GM18517 (cell line): ENCODE measurements around the gene KIF4A.
"Not testable (repeated sequence)": the region's sequence is repeated elsewhere in the genome, so short reads cannot be mapped to it uniquely, and the experiment has no call there.

Experiments used
- ATAC-seq: cut with Tn5 transposase; IDR thresholded peaks from one replicate; pipeline ENCODE4 v1.9.1; 2021; ENCODE audit warnings: mild to moderate bottlenecking, moderate library complexity; ENCODE audit not compliant: unreplicated experiment

The KIF4A gene, protein sequence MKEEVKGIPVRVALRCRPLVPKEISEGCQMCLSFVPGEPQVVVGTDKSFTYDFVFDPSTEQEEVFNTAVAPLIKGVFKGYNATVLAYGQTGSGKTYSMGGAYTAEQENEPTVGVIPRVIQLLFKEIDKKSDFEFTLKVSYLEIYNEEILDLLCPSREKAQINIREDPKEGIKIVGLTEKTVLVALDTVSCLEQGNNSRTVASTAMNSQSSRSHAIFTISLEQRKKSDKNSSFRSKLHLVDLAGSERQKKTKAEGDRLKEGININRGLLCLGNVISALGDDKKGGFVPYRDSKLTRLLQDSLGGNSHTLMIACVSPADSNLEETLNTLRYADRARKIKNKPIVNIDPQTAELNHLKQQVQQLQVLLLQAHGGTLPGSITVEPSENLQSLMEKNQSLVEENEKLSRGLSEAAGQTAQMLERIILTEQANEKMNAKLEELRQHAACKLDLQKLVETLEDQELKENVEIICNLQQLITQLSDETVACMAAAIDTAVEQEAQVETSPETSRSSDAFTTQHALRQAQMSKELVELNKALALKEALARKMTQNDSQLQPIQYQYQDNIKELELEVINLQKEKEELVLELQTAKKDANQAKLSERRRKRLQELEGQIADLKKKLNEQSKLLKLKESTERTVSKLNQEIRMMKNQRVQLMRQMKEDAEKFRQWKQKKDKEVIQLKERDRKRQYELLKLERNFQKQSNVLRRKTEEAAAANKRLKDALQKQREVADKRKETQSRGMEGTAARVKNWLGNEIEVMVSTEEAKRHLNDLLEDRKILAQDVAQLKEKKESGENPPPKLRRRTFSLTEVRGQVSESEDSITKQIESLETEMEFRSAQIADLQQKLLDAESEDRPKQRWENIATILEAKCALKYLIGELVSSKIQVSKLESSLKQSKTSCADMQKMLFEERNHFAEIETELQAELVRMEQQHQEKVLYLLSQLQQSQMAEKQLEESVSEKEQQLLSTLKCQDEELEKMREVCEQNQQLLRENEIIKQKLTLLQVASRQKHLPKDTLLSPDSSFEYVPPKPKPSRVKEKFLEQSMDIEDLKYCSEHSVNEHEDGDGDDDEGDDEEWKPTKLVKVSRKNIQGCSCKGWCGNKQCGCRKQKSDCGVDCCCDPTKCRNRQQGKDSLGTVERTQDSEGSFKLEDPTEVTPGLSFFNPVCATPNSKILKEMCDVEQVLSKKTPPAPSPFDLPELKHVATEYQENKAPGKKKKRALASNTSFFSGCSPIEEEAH

DNA sequence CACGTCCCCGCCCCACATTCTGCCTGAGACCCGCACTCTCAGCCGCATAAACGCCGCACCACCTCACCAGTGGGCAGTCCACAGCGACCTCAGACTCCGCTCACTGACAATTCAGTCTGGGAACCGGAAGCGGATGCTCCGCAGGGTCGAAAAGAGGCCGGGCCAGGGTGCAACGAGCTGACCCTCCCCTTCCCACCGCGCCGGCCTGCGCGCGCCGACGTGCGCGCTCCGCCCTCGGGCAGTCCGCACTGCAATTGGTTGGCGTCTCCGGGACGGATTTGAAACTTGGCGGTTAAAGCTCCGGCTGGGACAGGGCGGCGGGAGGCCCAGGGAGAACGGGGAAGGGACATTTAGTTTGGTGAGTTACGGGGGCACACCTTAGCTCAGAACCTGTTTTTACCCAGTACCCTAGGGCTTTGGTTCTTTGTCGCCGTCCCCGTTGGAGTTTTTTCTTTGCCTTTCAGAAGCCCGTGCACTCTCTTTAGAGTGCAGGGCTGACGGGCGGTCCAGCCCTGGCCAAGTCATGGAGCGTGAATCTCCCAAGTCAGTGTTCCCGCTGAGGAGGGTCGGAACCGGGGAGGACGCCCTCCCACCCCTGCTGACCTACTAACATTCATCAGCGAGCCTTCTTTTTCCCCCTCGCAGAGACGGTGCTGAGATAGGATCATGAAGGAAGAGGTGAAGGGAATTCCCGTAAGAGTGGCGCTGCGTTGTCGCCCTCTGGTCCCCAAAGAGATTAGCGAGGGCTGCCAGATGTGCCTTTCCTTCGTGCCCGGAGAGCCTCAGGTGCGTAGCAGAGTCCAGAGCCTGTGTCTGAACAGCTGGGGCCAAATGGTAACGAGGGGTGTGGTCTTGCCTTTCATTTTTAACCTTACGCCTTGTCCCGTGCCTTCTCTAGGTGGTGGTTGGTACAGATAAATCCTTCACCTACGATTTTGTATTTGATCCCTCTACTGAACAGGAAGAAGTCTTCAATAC lies at the start of gene KIF4A, which contains the start of gene PDZD11:
Gene KIF4A, plus strand, starts transcription at position 312 of the 978 bp plus-strand sequence. Its CDS starts 355 bp downstream, at position 667.
Gene PDZD11, minus strand, starts transcription at position 135 of the 978 bp plus-strand sequence. CDS start 586 bp downstream, outside the sequence.
- peak; percentile 91 for ATAC-seq

DNA sequence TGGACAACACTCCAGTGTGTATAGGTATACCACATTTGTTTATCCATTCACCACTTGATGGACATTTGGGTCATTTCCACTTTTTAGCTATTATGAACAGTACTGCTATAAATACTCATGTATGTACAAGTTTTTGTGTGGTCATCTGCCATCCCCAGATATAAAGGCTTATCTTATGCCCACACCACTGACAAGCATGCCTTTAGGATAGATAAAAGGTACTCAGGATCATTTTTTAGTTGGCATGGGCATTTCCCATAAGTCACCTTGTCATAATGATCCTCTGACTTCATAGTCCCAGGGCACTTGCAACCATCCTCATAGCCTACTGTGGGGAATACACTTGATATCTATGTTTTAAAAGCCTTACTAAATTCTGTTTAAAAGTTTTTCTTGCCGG lies 49.2 kb upstream of the KIF4A start:
- no peak for ATAC-seq

DNA sequence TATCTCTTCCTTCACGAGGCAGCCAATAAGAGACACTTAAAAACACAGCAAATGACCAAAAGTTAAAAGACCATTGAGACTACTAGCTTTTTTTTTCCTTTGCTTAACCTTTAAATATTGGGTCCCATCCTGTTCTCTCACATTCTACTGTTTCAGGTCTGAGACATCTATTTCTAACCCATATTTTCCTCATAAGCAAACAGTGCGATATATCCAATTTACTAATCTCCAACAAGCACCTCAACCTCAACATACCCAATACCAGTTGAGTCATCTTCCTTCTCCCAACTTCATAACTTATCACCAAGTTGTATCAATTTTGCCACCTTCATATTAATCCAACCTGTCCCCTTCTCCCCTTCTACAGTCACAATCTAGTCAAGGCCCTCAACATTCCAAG lies 48.4 kb upstream of the KIF4A start:
- no peak for ATAC-seq

DNA sequence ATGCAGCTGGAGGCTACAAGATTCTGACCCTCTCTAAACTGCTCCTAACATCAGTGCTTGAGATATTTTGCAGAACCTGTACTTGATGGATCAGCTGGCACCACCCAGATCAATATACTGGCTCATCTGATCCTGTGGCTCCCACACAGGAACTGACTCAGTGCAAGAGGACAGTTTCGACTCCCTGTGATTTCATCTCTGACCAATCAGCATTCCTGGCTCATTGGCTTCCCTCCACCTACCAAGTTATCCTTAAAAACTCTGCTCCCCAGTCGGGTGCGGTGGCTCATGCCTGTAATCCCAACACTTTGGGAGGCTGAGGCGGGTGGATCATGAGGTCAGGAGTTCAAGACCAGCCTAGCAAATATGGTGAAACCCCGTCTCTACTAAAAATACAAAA lies 46.3 kb upstream of the KIF4A start:
- not testable (repeated sequence) for ATAC-seq

DNA sequence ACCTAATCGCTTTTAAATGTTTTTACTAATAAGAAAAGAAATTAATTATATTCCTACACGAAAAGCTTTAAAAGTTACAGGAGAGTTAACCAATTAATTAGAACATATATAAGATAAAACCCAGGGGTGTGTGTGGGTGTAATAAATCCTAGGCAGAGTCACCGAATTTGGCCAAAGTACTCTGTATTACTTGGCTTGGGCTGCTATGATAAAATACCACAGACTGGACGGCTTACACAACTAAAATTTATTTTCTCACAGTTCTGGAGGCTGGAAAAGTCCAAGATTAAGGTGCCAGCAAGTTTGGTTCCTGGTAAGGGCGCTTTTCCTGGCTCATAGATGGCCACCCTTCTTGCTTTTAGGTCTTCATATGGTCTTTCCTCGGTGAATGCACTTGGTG lies 45.0 kb upstream of the KIF4A start:
- no peak for ATAC-seq

DNA sequence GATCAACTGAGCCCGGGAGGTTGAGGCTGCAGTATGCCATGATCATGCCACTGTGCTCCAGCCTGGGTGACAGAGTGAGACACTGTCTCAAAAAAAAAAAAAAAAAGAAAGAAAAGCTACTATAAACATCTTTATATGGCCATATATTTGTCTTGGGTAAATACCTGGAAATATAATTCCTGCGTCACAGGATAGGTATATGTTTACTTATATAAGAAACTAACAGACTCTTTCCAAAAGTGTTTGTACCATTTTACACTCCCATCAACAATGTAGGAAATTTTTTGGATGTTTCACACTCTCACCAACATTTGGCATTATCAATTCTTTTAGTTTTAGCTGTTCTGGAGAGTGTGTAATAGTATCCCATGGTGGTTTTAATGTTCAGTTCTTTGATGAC lies 42.7 kb upstream of the KIF4A start:
- ATAC-seq = no peak

DNA sequence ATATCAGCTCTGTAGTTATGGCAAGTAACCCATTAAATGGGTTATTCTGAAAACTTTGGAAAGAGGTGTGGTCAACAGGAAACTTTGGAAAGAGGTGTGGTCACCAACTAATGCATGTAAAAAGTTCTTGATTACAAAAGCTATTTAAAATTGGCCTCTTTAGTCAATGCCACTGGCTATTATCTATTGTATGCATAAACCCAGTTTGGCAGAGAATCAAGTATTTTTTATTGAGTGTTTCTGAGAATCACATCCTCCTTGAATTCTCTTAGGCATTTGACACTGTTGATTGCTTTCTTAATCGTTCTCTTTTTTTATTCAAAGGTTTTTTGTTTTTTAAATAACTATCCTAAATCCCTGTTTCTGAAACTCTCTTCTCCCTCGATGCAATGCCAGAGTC lies 37.4 kb upstream of the KIF4A start:
- no peak for ATAC-seq

DNA sequence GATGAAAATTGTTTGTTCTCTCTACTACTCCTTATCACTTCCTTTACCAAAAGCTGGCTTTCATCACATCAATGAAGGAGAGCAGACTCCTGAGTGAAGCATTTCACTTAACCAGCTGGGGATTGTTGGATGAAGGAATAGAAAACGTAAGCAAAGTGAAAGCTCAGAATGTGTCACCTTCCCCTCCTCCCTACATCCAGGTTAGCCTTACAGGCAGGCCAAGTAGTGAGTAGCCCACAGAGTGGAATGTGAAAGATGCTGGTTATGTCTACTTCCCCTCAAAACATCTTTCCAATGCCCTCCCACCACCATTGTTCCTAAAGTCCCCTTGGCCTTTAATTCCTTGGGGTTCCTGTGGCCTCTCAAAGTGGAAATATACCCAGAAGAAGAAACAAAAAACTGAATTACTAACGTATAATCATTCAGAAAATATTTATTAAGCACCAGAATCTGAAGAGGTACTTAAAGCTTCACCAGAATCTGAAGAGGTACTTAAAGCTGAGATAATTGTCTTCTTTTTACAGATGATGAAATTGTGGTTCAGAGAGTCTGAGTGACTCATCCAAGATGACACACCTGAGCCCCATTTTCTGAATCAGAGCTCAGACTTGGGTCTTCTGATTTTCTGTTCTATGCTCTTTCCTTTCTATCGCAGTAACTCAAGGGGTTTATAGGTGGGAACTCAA lies 36.4 kb upstream of the KIF4A start:
- ATAC-seq = no peak

DNA sequence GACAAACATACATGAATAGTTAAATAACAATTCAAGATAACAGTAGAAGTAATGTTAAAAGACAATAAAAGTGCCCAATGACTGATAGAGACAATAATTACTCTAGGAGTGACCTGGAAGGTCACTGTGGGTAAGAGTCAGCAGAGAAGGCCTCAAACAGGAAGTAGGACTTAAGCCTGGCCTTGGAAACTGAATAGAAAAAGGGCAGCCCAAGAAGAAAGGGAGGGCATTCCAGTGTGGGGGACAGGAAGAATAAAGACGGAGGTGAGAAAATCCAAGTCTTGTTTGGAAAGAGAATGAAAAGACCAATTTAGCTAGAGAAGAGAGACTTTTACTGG lies 35.9 kb upstream of the KIF4A start:
- no peak for ATAC-seq

DNA sequence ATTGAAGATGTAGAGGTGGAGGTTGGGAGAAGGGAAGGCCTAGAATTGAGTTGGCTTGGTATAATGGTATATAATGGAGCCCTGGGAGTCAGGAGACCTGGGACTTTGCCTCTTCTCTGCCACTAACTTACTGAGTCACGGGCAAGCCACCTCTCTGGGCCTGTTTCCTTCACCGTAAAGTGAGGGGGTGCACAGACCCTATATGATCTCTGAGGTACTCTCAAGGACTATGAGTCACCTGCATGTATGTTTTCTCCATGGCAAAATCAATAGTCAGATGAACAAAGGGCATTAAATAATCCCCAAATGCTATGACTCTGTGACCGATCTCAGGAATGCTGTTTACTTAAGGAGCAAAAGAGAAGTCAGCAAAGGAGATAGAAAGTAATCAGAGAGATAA lies 35.0 kb upstream of the KIF4A start:
- no peak for ATAC-seq

DNA sequence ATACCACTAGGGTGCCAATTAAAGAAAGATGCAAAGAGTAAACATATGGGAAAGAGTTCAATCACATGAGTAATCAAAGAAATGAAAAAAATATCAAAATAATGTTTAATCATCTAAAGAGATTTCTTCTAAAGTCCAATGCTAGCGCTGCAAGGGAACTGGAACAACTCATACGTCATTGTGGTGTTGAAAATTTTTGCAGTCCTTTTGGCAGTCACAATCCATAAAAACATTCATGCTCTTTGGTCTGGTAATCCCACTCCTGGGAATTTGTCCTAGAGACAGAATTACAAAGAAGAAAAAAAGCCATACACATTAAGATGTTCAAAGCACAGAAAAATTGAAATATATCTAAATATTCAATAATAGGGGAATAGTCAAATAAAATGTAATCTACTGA lies 34.5 kb upstream of the KIF4A start:
- ATAC-seq = no peak

DNA sequence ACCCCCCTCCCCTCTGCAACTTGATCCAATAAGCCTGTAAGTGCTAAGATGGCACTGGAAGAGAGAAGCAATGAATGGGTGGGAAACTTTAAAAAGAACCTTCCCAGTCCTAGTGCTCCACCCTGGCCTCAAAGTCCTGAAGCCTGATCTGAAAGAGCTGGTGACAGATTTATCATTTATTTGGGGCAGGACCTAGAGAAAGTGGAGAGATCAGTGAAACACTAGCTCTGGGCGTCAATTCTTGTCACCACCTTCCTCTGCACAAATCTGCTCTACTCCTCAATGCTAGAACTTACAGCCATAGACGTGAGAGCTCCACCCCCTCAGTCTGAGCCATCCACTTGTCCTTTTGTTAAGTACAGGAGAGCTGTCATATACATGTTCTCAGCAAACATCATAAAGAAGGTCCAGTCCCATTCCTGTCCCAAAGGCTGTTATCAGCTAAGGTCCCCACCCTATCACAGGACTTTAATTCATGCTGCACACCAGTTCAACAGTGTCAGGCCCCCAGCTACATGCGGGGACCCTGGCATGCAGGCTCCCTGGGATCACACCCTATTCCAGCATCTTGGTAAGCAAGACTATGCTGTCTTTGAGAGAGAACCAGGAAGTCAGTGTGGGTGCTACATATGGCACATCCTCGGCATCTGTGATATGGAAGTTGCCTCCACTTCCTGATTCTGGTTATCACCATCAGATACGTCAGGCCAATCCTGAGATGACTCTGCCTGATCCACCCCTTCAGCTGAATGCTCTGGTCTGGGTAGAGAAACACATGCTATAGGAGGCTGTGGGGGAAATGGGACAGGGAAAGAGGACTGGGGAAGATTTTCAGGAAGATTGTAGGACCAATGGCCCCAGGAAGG lies 32.2 kb upstream of the KIF4A start:
- ATAC-seq = no peak

DNA sequence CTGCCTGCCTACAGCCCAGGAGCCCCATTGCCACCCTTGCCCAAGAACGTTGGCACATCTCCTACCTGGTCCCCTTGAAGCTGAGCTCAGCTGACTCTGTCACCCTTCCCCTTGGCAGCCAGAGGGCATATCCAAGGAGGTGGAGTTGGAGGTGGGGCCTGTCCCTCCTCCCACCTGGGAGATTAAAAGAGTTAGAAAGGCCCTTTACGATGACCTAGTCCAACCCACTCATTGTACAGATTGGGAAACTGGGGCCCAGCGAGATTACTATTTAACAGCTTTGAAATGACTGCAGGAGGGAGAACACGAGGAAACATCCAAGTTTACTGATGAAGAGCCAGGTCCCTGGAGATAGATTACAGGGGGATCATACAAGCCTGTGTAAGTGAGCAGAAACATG lies 29.8 kb upstream of the KIF4A start, which contains the start of gene P2RY4:
Gene P2RY4, minus strand, starts transcription at position 101 of the 400 bp plus-strand sequence. CDS start 580 bp downstream, outside the sequence.
- ATAC-seq = no peak

DNA sequence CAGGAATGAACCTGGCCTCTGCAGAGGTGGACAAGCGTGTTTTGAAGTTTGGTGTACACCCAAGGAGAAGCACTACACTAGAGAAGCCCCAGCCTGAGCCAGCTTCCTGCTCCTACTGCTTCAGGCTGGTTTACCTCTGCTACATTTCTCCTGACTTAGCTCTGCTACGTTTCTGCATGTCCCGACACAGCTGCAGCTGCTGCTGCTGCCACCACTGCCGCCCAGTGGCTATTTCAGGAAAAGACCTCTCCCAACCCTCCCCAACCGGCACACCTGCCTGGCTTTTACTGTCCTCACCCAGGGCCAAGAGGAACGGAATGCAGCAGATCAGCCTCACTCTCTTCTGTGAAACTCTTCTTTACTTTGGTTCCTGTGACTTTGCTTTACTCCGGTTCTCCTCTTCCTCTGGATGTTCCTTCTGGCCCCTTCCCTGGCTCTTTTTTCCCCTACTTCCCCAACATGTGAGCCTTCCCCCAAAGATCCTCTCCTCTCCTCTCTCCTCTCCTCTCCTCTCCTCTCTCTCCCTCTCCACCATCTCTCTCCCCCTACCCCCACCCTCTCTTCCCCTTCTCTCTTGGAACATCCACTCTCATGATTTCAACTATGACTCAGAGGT lies 26.8 kb upstream of the KIF4A start:
- ATAC-seq = no peak

DNA sequence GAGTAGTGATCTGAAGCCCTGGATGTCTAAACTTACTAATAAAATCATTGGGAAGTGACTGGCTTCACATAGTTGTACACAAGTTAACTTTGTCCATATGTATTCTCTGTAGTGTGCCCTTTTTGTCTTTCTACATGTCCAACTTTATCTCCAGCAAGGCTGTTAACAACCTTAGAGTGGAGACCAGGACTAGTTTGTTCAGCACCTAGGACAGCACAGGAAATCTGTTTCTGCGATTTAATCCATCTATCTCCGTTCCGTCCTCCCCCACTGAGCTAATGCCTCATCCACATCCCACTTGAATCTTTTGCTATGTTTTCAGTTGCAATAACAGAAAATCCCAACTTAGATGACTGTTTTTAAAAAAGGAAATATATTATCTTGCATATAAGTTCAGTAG lies 25.1 kb upstream of the KIF4A start:
- no peak for ATAC-seq

DNA sequence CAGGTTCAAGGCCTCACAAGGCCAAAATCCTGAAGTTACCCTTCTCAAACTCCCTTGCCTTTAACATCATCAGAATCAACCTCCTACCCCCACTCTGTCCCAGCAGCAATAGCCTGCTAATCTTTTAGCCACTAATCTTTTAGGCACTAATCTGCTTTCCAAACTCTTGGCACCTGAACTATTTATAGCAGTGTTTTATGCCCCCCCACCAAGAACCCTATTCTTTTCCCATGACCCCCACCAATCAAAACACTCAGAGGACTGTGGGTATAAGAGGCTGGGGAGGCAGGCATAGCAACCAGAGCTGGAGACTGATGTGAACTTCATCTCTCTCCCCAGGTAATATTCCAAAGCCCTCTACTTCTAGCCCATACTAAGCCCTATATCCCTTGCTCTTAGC lies 21.9 kb upstream of the KIF4A start, which contains the start of gene ARR3:
Gene ARR3, plus strand, starts transcription at position 301 of the 400 bp plus-strand sequence. CDS start 1,052 bp downstream, outside the sequence.
- ATAC-seq = no peak

DNA sequence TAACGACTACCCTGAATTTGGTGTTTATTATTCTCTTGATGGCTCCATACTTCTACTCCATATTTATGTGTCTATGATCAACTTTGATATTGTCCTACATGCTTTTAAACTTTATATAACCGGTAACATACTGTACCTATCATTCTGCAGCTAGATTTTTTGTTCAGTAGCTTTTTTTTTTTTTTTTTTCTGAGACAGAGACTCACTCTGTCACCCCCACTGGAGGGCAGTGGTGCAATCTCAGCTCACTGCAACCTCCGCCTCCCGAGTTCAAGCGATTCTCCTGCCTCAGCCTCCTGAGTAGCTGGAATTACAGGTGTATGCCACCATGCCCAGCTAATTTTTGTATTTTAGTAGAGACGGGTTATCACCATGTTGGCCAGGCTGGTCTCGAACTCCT lies 15.9 kb upstream of the KIF4A start:
- not testable (repeated sequence) for ATAC-seq

DNA sequence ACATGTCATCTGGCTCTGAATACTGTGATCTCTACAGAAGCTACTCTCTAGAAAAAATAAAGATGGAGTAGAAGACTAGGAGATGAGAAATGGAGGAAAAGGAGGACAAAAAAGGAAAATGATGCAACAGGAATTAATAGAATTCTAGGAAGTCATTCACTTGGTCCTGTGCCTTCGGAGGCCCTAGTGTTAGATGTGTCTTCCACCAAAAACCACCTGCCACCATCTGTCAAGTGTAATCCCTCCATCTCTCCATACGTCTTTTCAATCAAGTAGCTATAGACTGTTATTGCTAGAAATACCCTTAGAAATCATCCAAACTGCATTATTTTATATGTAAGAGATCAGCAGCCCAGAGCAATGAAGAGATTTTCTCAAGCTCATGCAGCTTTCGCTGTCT lies 10.8 kb upstream of the KIF4A start:
- ATAC-seq = no peak
